ENCODE measurements around the gene ANGPTL2. TPM values are rescaled to one million over a fixed set of nuclear protein-coding genes. Genes with fewer than 3 reads are reported as not detected.

ANGPTL2 gene
- polyA plus RNA-seq, 1 of the 3 experiments (the other 2 are of a cell fraction), result 12.3 TPM

- Histone ChIP-seq H3K4me1 (ENCODE audit: control insufficient read depth in 1 of 2, insufficient read depth in 2 of 2, low read depth in 1 of 2, low read length in 1 of 2) (peaks cover 0 to 36% of the 10 kb centered on the region in 2 experiments; a peak in 2 of 4 replicates), H3K9me3 (no peaks in the 10 kb centered on the region), H4K20me1 (ENCODE audit: insufficient read depth) (no peaks in the 10 kb centered on the region), H3K9me2 (no peaks in the 10 kb centered on the region), H3K27ac (ENCODE audit: low read depth in 2 of 2, low read length in 1 of 2) (no peak overlapping the region), H3K36me3 (replicated peaks in 1 of 2; ENCODE audit: control insufficient read depth in 1 of 2, insufficient read depth in 2 of 2, low read length in 1 of 2) (peaks cover 0 to 13% of the 10 kb centered on the region in 2 experiments), H3K4me2 (no peak overlapping the region), H3K27me3 (ENCODE audit: insufficient read depth) (no peaks in the 10 kb centered on the region), H3K9ac (no peak overlapping the region), H3K4me3 (ENCODE audit: low read depth in 2 of 2, low read length in 1 of 2) (no peak overlapping the region), H2AFZ (ENCODE audit: low read depth) (no peak overlapping the region), H3K79me2 (ENCODE audit: insufficient read depth) (no peaks in the 10 kb centered on the region), H3F3A (replicated peaks; ENCODE audit: insufficient read depth) (no peaks in the 10 kb centered on the region)
- POLR2A ChIA-PET, result interaction anchor here (0.7 kb wide), 1 partner anchor 243 kb away, joined by 4 read pairs; no protein-coding TSS in a partner anchor
- TF ChIP-seq SMC3 (IDR thresholded peaks at IDR 0.05; ENCODE audit: low read depth, low read length) (no peak), MXI1 (IDR thresholded peaks at IDR 0.05; ENCODE audit: low read depth, low read length) (no peak), RFX5 (IDR thresholded peaks at IDR 0.05; ENCODE audit: low read length) (no peak), YY1 (IDR thresholded peaks at IDR 0.05; ENCODE audit: low read depth) (no peak), TEAD4 (IDR thresholded peaks at IDR 0.05; ENCODE audit: borderline replicate concordance, insufficient read depth) (no peak), ZBTB33 (IDR thresholded peaks at IDR 0.05; ENCODE audit: borderline replicate concordance, low read depth) (no peak), MEF2A (IDR thresholded peaks at IDR 0.05; ENCODE audit: borderline replicate concordance, low read depth) (no peak), NRF1 (IDR thresholded peaks at IDR 0.05; ENCODE audit: low read depth, low read length) (no peak)
- TF ChIP-seq, protein P1, sequence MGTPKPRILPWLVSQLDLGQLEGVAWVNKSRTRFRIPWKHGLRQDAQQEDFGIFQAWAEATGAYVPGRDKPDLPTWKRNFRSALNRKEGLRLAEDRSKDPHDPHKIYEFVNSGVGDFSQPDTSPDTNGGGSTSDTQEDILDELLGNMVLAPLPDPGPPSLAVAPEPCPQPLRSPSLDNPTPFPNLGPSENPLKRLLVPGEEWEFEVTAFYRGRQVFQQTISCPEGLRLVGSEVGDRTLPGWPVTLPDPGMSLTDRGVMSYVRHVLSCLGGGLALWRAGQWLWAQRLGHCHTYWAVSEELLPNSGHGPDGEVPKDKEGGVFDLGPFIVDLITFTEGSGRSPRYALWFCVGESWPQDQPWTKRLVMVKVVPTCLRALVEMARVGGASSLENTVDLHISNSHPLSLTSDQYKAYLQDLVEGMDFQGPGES (IDR thresholded peaks at IDR 0.05; ENCODE audit: low read depth, low read length), result no peak
- CTCF ChIA-PET, result no interaction called here
- no peak for DNase-seq
These were observed 20.3 kb downstream of the ANGPTL2 start for GRCh38 chr9:127102176-127102575.

GRCh38 chr9:127099664-127100063 is 22.8 kb downstream of the ANGPTL2 start:
- Histone ChIP-seq H3K27ac (ENCODE audit: low read depth in 2 of 2, low read length in 1 of 2) (no peak overlapping the region), H3K9me2 (no peaks in the 10 kb centered on the region), H3K27me3 (ENCODE audit: insufficient read depth) (no peaks in the 10 kb centered on the region), H3K36me3 (replicated peaks in 1 of 2; ENCODE audit: control insufficient read depth in 1 of 2, insufficient read depth in 2 of 2, low read length in 1 of 2) (peaks cover 0 to 7% of the 10 kb centered on the region in 2 experiments), H3K4me2 (no peak overlapping the region), H3K79me2 (ENCODE audit: insufficient read depth) (no peaks in the 10 kb centered on the region), H3K9ac (no peak overlapping the region), H3F3A (replicated peaks; ENCODE audit: insufficient read depth) (no peaks in the 10 kb centered on the region), H3K4me1 (ENCODE audit: control insufficient read depth in 1 of 2, insufficient read depth in 2 of 2, low read depth in 1 of 2, low read length in 1 of 2) (peaks cover 0 to 16% of the 10 kb centered on the region in 2 experiments; a peak in 1 of 4 replicates), H3K4me3 (ENCODE audit: low read depth in 2 of 2, low read length in 1 of 2) (no peak overlapping the region), H4K20me1 (ENCODE audit: insufficient read depth) (no peaks in the 10 kb centered on the region), H3K9me3 (no peaks in the 10 kb centered on the region), H2AFZ (ENCODE audit: low read depth) (no peak overlapping the region)
- ChIA-PET POLR2A (no interaction called here), CTCF (no interaction called here)
- TF ChIP-seq, protein P2, sequence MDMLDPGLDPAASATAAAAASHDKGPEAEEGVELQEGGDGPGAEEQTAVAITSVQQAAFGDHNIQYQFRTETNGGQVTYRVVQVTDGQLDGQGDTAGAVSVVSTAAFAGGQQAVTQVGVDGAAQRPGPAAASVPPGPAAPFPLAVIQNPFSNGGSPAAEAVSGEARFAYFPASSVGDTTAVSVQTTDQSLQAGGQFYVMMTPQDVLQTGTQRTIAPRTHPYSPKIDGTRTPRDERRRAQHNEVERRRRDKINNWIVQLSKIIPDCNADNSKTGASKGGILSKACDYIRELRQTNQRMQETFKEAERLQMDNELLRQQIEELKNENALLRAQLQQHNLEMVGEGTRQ (IDR thresholded peaks at IDR 0.05; ENCODE audit: borderline replicate concordance, low read depth, low read length), result no peak
- no peak for TF ChIP-seq RXRA (IDR thresholded peaks at IDR 0.05; ENCODE audit: borderline replicate concordance, low read depth)
- no peak for TF ChIP-seq RFX5 (IDR thresholded peaks at IDR 0.05; ENCODE audit: low read length)
- no peak for TF ChIP-seq FOXJ3 (CRISPR knock-in tag; IDR thresholded peaks at IDR 0.05)
- no peak for TF ChIP-seq FOSL2 (IDR thresholded peaks at IDR 0.05; ENCODE audit: borderline replicate concordance, low read depth)
- no peak for DNase-seq
- 90% methylated on average over 3 of the region's 3 CpGs for WGBS (ENCODE audit: low lambda C conversion rate)

All from SK-N-SH (cell line).